LNCAP (cell line): Measurements from ENCODE around the gene HS3ST3A1.

Experiments
- CTCF ChIP-seq: fragments of 450-650 bp; IDR thresholded peaks from 2 replicates; pipeline ENCODE4 v1.5.1; 2017; ENCODE audit warnings: mild to moderate bottlenecking

Gene HS3ST3A1

DNA sequence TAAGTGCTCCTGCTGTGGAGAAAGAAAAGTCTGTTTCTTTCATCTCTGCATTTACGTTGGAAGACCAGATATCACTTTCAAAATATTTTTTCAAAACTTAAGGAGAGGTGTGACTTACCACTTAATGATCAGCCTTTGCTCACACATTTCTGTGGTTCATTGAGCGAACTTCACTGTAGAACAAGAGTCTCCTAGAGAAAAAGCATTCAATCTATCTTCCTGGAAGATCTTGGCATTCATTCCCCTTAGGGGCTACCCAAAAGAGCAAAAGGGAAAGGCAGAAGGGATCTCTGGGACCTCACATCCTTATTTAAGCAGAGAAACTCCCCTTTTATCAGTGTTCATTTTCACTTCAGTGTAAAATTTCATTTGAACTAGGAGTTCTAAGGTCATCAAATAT lies 61.2 kb downstream of the HS3ST3A1 start:
- TF ChIP-seq CTCF, result no peak

DNA sequence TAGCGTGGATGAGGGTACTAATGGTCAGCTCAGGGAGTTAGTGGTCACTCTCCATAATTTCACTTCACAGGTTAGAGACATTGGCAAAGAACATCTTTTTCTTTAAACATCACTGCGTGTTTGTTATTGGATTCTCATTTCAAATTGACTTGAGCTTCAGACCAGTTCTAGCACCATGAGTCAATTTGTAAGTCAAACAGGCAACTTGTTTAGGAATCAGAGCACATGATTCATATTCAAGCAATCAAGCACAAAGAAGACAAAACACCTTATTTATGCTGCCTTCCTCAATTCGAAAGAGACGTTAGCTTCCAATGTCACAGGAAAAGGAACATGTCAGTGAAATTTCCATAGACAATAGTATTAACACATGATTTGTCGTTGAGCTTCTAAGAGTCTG lies 62.3 kb downstream of the HS3ST3A1 start:
- no peak for TF ChIP-seq CTCF

GRCh38 chr17:13538841-13539411 lies 62.8 kb downstream of the HS3ST3A1 start:
- TF ChIP-seq CTCF, result no peak

DNA sequence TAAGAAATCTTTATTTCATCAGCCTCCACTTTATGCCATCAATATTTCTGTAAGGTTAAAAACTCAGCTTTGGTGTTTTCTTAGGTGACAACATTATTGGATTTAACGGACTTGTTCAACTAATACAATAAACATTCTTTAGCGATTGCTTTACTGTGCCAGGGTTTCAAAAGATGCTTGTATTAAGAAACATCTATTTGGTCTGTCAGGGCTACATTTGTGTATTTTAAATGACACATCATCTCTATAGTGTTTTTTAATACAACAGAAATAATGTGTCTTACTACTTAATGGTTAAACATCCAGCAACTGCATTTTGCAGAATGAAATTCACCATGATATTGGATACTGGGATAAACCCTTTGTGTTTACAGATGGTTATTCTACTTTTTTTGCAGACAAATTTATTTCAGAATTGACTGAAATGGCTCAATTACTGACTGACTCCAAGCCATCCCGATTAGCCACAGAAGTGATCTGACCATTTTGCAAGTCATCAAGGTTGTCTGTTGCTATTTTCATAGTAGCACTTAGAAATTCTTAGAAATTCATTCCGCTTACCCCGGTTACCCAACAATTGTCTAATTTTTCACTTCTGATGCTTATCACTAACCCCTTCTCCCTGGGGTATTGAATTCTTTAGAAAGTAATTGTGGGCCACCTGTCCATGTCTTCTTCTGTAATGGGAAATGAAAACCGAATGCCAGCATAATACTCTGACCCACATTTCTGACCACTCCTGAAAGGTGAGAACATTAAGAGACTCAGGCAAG lies 63.7 kb downstream of the HS3ST3A1 start:
- TF ChIP-seq CTCF, result no peak

DNA sequence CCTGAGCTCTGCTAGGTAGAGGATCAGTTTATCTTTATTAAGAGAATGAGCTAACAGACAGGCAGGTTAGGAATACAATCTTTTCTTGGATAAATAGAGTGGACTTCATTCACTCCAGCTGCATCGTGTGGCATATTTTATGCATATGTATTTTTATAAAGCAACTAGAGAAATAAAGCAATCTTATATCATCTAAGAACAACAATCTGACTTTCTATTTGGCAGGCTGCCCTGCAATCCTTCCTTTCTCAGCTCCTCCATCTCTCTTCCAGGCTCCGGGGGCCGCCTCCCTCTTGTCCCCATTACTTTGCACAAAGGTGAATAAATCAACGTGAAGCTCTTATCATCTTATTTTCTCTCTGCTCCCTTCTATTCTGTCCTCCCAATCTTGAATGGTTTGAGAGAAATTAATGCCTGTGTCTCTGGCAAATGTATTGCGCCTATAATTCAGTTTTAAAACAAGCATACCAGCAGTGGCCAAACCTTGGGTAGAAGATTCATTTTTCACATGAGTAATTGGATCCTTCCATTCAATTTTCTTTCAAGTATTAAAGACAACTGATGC lies 64.5 kb downstream of the HS3ST3A1 start:
- TF ChIP-seq CTCF, result no peak

- no peak for TF ChIP-seq CTCF
Observed at GRCh38 chr17:13534946-13535345, 66.8 kb downstream of the HS3ST3A1 start.

DNA sequence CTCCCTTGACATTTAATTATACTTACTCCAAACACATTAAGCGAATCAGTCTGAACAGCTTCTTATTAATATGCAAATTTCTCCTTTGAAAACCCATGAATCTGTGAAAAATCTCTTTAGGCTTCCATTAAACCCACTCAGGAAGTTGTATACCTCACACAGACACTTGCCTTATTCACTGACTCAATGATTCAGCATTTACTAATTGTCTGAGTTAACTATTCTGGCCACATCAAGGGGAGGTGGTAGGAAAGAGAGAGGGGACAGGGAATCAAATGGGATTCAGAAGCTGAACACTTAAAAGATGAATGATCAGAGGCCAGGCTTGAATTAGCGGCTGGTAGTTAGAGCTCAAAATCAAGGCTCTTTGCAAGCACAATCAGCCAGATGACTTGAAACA lies 70.0 kb downstream of the HS3ST3A1 start:
- no peak for TF ChIP-seq CTCF
